Measurements from ENCODE around the gene CHRNA4.

CHRNA4 gene

GRCh38 chr20:63384336-63384735 lies 23.2 kb upstream of the CHRNA4 start:
- Histone ChIP-seq H3K4me2 (no peak overlapping the region), H3K27me3 (ENCODE audit: insufficient read depth, low read depth) (peaks cover 87% of the 10 kb centered on the region), H3K9ac (no peak overlapping the region), H3K4me1 (ENCODE audit: low read depth, poor library complexity, severe bottlenecking) (no peaks in the 10 kb centered on the region), H3K36me3 (ENCODE audit: insufficient read depth) (no peaks in the 10 kb centered on the region), H3K4me3 (IDR thresholded peaks at IDR 0.05; ENCODE audit: insufficient read depth, low read depth, low read length) (no peak overlapping the region), H3K27ac (no peak overlapping the region), H2AFZ (ENCODE audit: low read depth) (no peak overlapping the region), H4K20me1 (ENCODE audit: insufficient read depth) (no peaks in the 10 kb centered on the region), H3K79me2 (ENCODE audit: insufficient read depth, low read depth) (no peaks in the 10 kb centered on the region)
- TF ChIP-seq CTCF (conservative IDR thresholded peaks at IDR 0.05; ENCODE audit: low read depth, low read length) = no peak

- no peak overlapping the region for H3K27ac ChIP-seq
- no peak overlapping the region for H3K4me3 ChIP-seq (IDR thresholded peaks at IDR 0.05; ENCODE audit: insufficient read depth, low read depth, low read length)
These were observed 22.4 kb upstream of the CHRNA4 start for GRCh38 chr20:63383556-63383955.

GRCh38 chr20:63382551-63383300 lies 21.6 kb upstream of the CHRNA4 start:
- Histone ChIP-seq H3K79me2 (ENCODE audit: insufficient read depth, low read depth) (no peaks in the 10 kb centered on the region), H3K4me2 (no peak overlapping the region), H3K4me3 (IDR thresholded peaks at IDR 0.05; ENCODE audit: insufficient read depth, low read depth, low read length) (no peak overlapping the region), H3K27ac (no peak overlapping the region), H3K9ac (no peak overlapping the region), H3K36me3 (ENCODE audit: insufficient read depth) (no peaks in the 10 kb centered on the region), H3K4me1 (ENCODE audit: low read depth, poor library complexity, severe bottlenecking) (no peaks in the 10 kb centered on the region), H2AFZ (ENCODE audit: low read depth) (no peak overlapping the region), H4K20me1 (ENCODE audit: insufficient read depth) (no peaks in the 10 kb centered on the region), H3K27me3 (ENCODE audit: insufficient read depth, low read depth) (peaks cover 89% of the 10 kb centered on the region)
- TF ChIP-seq CTCF (conservative IDR thresholded peaks at IDR 0.05; ENCODE audit: low read depth, low read length) = no peak

More at GRCh38 chr20:63383556-63383955, 22.4 kb upstream of the CHRNA4 start:
- Histone ChIP-seq H3K79me2 (ENCODE audit: insufficient read depth, low read depth) (no peaks in the 10 kb centered on the region), H3K4me1 (ENCODE audit: low read depth, poor library complexity, severe bottlenecking) (no peaks in the 10 kb centered on the region), H3K9ac (no peak overlapping the region), H4K20me1 (ENCODE audit: insufficient read depth) (no peaks in the 10 kb centered on the region), H2AFZ (ENCODE audit: low read depth) (no peak overlapping the region), H3K4me2 (no peak overlapping the region), H3K36me3 (ENCODE audit: insufficient read depth) (no peaks in the 10 kb centered on the region), H3K27me3 (ENCODE audit: insufficient read depth, low read depth) (peaks cover 87% of the 10 kb centered on the region)
- no peak for TF ChIP-seq CTCF (conservative IDR thresholded peaks at IDR 0.05; ENCODE audit: low read depth, low read length)

GRCh38 chr20:63381781-63382431 lies 20.8 kb upstream of the CHRNA4 start:
- H3K27ac ChIP-seq = no peak overlapping the region
- H3K9ac ChIP-seq = no peak overlapping the region
- H3K4me1 ChIP-seq (ENCODE audit: low read depth, poor library complexity, severe bottlenecking) = no peaks in the 10 kb centered on the region
- H3K79me2 ChIP-seq (ENCODE audit: insufficient read depth, low read depth) = no peaks in the 10 kb centered on the region
- no peak overlapping the region for H2AFZ ChIP-seq (ENCODE audit: low read depth)
- H3K4me3 ChIP-seq (IDR thresholded peaks at IDR 0.05; ENCODE audit: insufficient read depth, low read depth, low read length) = no peak overlapping the region
- peak; percentile 96 for TF ChIP-seq CTCF (conservative IDR thresholded peaks at IDR 0.05; ENCODE audit: low read depth, low read length)
- peaks cover 96% of the 10 kb centered on the region for H3K27me3 ChIP-seq (ENCODE audit: insufficient read depth, low read depth)
- no peaks in the 10 kb centered on the region for H4K20me1 ChIP-seq (ENCODE audit: insufficient read depth)
- H3K4me2 ChIP-seq = no peak overlapping the region
- H3K36me3 ChIP-seq (ENCODE audit: insufficient read depth) = no peaks in the 10 kb centered on the region
